Measurements from ENCODE around the gene KATNAL1. TPM values are rescaled to one million over a fixed set of nuclear protein-coding genes. Genes with fewer than 3 reads are reported as not detected.

The KATNAL1 gene
- total and polyA plus RNA-seq, 2 of the 4 experiments (the other 2 are of a cell fraction) = 6.9 to 16.8 TPM

DNA sequence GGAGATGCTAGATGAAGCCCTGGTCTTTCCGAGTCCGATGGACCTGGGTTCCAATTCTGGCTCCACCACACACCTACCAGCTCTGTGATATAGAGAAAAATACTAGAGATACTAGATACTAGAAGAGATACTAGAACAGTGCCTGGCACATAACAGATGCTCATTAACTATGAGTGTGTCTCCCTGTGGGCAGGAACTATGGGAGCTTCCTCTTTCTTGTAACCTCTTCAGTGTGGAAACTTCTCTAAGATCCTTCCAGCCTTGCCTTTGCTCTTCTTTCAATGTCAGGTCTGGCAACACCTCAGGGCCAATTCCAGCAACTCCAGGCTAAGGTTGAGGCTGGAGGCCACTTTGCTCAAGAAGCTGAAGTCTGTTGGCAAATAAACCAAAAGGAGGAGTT is 143.9 kb downstream of the KATNAL1 start:
- H3K56ac ChIP-seq (ENCODE audit: extremely low read depth, insufficient read depth, low read length) = no peak overlapping the region
- H3K4ac ChIP-seq (ENCODE audit: low read depth, low read length) = no peak overlapping the region
- no peaks in the 10 kb centered on the region for H3K9me3 ChIP-seq (ENCODE audit: control insufficient read depth, insufficient read depth, low read length)
- ChIA-PET CTCF (interaction anchor here (0.6 kb wide), 1 partner anchor 633 kb away, joined by 3 read pairs; no protein-coding TSS in a partner anchor), POLR2A (ENCODE audit: unreplicated experiment) (no interaction called here)
- H3K36me3 ChIP-seq (ENCODE audit: control insufficient read depth, insufficient read depth, low read length) = no peaks in the 10 kb centered on the region
- peaks cover 3% of the 10 kb centered on the region; the same call in 1 of the 2 replicates for H4K20me1 ChIP-seq (ENCODE audit: insufficient read depth, low read length)
- no peak overlapping the region for H2BK20ac ChIP-seq (ENCODE audit: low read depth, low read length)
- no peak overlapping the region for H4K91ac ChIP-seq (ENCODE audit: insufficient read depth, low read depth, low read length)
- TF ChIP-seq POLR2A (IDR thresholded peaks at IDR 0.05; ENCODE audit: low read depth, low read length) (no peak), RCOR1 (IDR thresholded peaks at IDR 0.05; ENCODE audit: insufficient replicate concordance, low read length) (no peak), MAFK (IDR thresholded peaks at IDR 0.05; ENCODE audit: low read depth, low read length) (no peak), RFX5 (IDR thresholded peaks at IDR 0.05; ENCODE audit: low read depth, low read length) (no peak), CHD1 (IDR thresholded peaks at IDR 0.05; ENCODE audit: low read depth, low read length) (no peak), USF2 (IDR thresholded peaks at IDR 0.05; ENCODE audit: low read depth, low read length) (no peak), MXI1 (IDR thresholded peaks at IDR 0.05; ENCODE audit: borderline replicate concordance, low read depth, low read length) (no peak)
- dilution Hi-C loops (cut with HindIII; ENCODE audit: low sequenced_read_pairs, unreplicated experiment) = no loop called here
- in situ Hi-C loops (cut with MboI; ENCODE audit: low sequenced_read_pairs) = no loop called here
- H3K27ac ChIP-seq (ENCODE audit: insufficient read depth, low read length) = no peak overlapping the region
- H3K4me2 ChIP-seq (ENCODE audit: low read depth, low read length) = no peak overlapping the region
- no peaks in the 10 kb centered on the region for H3K4me1 ChIP-seq (ENCODE audit: control insufficient read depth, insufficient read depth, low read length)
- H3K79me1 ChIP-seq (ENCODE audit: low read depth in 1 of 2, low read length in 2 of 2) = no peaks in the 10 kb centered on the region
- intact Hi-C loops (cut with micrococcal nuclease) = no loop called here
- H3K23ac ChIP-seq (ENCODE audit: low read depth, low read length) = no peak overlapping the region
- no peak overlapping the region for H2BK15ac ChIP-seq (ENCODE audit: low read depth, low read length)
- no peak overlapping the region for H2BK5ac ChIP-seq (ENCODE audit: low read depth, low read length, poor library complexity, severe bottlenecking)
- H4K8ac ChIP-seq (ENCODE audit: low read depth in 2 of 2, low read length in 2 of 2) = no peak overlapping the region
- no peak overlapping the region for H4K5ac ChIP-seq (ENCODE audit: low read depth, low read length)
- no peak overlapping the region for H2AFZ ChIP-seq (replicated peaks; ENCODE audit: low read length, poor library complexity)
- no peak overlapping the region for H3K14ac ChIP-seq (replicated peaks; ENCODE audit: low read depth, low read length)
- H2AK5ac ChIP-seq (ENCODE audit: low read depth, low read length) = no peak overlapping the region
- no peaks in the 10 kb centered on the region for H3K9me1 ChIP-seq (ENCODE audit: insufficient read depth, low read length)
- no peak for ATAC-seq (ENCODE audit: low read depth)
- DNase-seq = no peak
- no peak overlapping the region for H2BK120ac ChIP-seq (ENCODE audit: low read depth, low read length)
- BruUV-seq (replicated peaks) = no TSS peak
- no peak overlapping the region for H2AK9ac ChIP-seq (replicated peaks; ENCODE audit: low read depth, low read length, poor library complexity)
- no CpG with 5 or more reads among the region's 2 CpGs for WGBS, 2 experiments (ENCODE audit: extremely low coverage in 2 of 2, insufficient read length in 1 of 2)
- no peak overlapping the region for H3K18ac ChIP-seq (ENCODE audit: low read depth, low read length)
- H3K4me3 ChIP-seq (ENCODE audit: insufficient read depth, low read depth, low read length) = no peak overlapping the region
- no peak overlapping the region for H3K9ac ChIP-seq (ENCODE audit: low read depth, low read length)
- peaks cover 20% of the 10 kb centered on the region for H3K27me3 ChIP-seq (ENCODE audit: control insufficient read depth, insufficient read depth, low read length)

All from IMR-90 (cell line).